OCI-LY7 (cell line): ENCODE results near the gene FAM240A. TPM values are rescaled to one million over a fixed set of nuclear protein-coding genes. Genes with fewer than 3 reads are reported as not detected.

ENCODE experiments used
- BruUV-seq: library from RNA; stranded (reverse); fragments of 400-500 nt; replicated peaks from 2 replicates; lab custom pipeline; 2021; lab: Mats Ljungman, UMichigan
- CTCF ChIA-PET: fragments of 300-600 bp; sonication (Branson Sonifier 250); formaldehyde crosslinking; loops from one replicate; lab custom pipeline; 2022; ENCODE audit warnings: antibody characterized with exemption; ENCODE audit not compliant: unreplicated experiment; lab: Charles Lee
- POLR2A ChIA-PET: fragments of 300-600 bp; sonication (Branson Sonifier 250); formaldehyde crosslinking; loops from one replicate; lab custom pipeline; 2022; ENCODE audit warnings: antibody characterized with exemption; lab: Charles Lee
- DNase-seq: peaks from one replicate; pipeline ENCODE4 v3.0.0-alpha.2; 2015; ENCODE audit warnings: low spot score
- H2AFZ ChIP-seq: fragments of 200-600 bp; sonication (generic), shearing (Covaris generic); 2 replicates; pipeline ENCODE4 v1.6.1; 2014; ENCODE audit warnings: mild to moderate bottlenecking, antibody characterized with exemption, low read length, moderate library complexity
- H3K27ac ChIP-seq: fragments of 200-600 bp; sonication (generic); 2 replicates; pipeline ENCODE4 v1.5.1; 2014; ENCODE audit warnings: mixed run types, low read depth, mild to moderate bottlenecking, moderate library complexity, low read length, inconsistent platforms; ENCODE audit not compliant: poor library complexity, severe bottlenecking
- H3K36me3 ChIP-seq: fragments of 200-600 bp; sonication (generic); 2 replicates; pipeline ENCODE4 v1.6.1; 2014; ENCODE audit warnings: mild to moderate bottlenecking, antibody characterized with exemption, low read length, moderate library complexity, mixed read lengths; ENCODE audit not compliant: insufficient read depth
- H3K4me1 ChIP-seq: fragments of 200-600 bp; sonication (generic); 2 replicates; pipeline ENCODE4 v1.5.1; 2014; ENCODE audit warnings: mild to moderate bottlenecking, low read length; ENCODE audit not compliant: insufficient read depth, poor library complexity, severe bottlenecking
- H3K4me2 ChIP-seq: fragments of 200-600 bp; sonication (generic); 2 replicates; pipeline ENCODE4 v1.6.1; 2014; ENCODE audit warnings: mild to moderate bottlenecking, low read length
- H3K4me3 ChIP-seq: fragments of 200-600 bp; sonication (generic); 2 replicates; pipeline ENCODE4 v1.5.1; 2014; ENCODE audit warnings: mild to moderate bottlenecking, low read depth, low read length; ENCODE audit not compliant: poor library complexity, severe bottlenecking
- H3K79me2 ChIP-seq: fragments of 200-600 bp; sonication (generic); 2 replicates; pipeline ENCODE4 v1.6.1; 2016; ENCODE audit warnings: low read depth, mild to moderate bottlenecking, low read length, moderate library complexity, mixed read lengths; ENCODE audit not compliant: insufficient read depth
- H3K9me2 ChIP-seq: fragments of 200-600 bp; sonication (generic); 2 replicates; pipeline ENCODE4 v1.6.1; 2016; ENCODE audit warnings: mild to moderate bottlenecking, low read length, mixed read lengths; ENCODE audit not compliant: insufficient read depth
- H3K9me3 ChIP-seq: fragments of 200-600 bp; sonication (generic); 2 replicates; pipeline ENCODE4 v1.6.1; 2014; ENCODE audit warnings: mild to moderate bottlenecking, mixed run types, low read length, mixed read lengths
- H4K20me1 ChIP-seq: fragments of 200-600 bp; sonication (generic); 2 replicates; pipeline ENCODE4 v1.6.1; 2014; ENCODE audit warnings: mild to moderate bottlenecking, antibody characterized with exemption, low read length, moderate library complexity, mixed read lengths; ENCODE audit not compliant: insufficient read depth
- EZH2phosphoT487 ChIP-seq: fragments of 200-600 bp; sonication (generic); IDR thresholded peaks from 2 replicates; pipeline ENCODE4 v1.6.1; 2018; ENCODE audit warnings: low read depth, borderline replicate concordance, mild to moderate bottlenecking, mixed run types, antibody characterized with exemption, low read length, moderate library complexity, mixed read lengths
- intact Hi-C: fragments of 100-400 bp; cut with micrococcal nuclease; formaldehyde crosslinking; loops from one replicate; pipeline ENCODE4 v1.10.0; 2022; ENCODE audit not compliant: unreplicated experiment
- total RNA-seq, 2 experiments: library from RNA; depleted of rRNA in 1 of 2; stranded (reverse); fragments of >200 nt in 1 of 2; shearing (Covaris generic) in 1 of 2; gene quantifications; 2 replicates each; pipeline ENCODE4 v1.2.3, GENCODE V29; 2014 to 2022
- TF ChIP-seq, protein P1 (sequence below): fragments of 200-600 bp; sonication (generic); conservative IDR thresholded peaks from 2 replicates; pipeline ENCODE4 v1.5.1; 2014; ENCODE audit warnings: mild to moderate bottlenecking, antibody characterized with exemption, low read length, moderate library complexity, mixed read lengths

The FAM240A gene
- total RNA-seq, 2 experiments from 2014 or later, result not detected

DNA sequence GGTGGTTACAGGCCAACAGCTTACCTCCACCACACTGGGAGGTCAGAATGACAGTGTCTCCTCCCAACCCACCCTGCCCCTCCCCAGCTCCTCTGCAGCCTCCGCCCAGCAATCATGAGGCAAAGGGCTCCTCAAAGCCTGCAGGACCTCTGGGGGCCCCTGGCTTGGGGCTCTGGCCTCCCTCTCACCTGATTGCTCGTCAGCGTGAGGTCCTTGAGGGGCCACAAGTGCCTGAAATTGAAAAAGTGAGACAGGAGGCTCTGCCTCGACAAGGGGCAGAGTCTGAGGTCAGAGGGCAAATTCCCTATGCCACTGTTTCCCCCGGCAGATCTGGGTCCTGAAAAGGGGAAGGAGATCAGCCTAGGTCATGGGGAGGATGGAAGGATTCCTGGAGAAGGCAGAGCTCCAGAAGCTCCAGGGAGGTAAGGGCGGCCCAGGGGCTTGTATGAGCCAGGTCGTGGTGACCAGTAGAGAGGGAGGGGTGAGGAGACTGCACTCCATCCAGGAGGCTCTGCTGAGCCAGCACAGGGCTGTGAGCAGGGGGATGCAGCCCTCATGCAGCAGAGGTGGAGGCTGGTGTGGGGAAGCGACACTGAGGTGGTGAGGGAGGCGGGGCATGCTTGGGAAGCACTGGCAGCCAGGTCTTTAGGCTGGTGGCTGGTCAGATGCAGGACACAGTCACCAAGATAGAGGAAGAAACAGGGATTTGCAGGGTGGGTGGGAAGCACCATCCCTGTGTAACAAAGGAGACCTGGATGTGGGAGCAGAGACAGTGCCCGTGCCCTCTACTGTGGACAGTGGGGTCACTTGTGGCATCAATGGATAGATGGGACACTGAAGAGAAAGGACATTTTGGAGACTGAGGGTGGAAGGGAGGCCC, 61.1 kb downstream of the FAM240A start:
- no peak for TF ChIP-seq EZH2phosphoT487
- TF ChIP-seq, protein P1, sequence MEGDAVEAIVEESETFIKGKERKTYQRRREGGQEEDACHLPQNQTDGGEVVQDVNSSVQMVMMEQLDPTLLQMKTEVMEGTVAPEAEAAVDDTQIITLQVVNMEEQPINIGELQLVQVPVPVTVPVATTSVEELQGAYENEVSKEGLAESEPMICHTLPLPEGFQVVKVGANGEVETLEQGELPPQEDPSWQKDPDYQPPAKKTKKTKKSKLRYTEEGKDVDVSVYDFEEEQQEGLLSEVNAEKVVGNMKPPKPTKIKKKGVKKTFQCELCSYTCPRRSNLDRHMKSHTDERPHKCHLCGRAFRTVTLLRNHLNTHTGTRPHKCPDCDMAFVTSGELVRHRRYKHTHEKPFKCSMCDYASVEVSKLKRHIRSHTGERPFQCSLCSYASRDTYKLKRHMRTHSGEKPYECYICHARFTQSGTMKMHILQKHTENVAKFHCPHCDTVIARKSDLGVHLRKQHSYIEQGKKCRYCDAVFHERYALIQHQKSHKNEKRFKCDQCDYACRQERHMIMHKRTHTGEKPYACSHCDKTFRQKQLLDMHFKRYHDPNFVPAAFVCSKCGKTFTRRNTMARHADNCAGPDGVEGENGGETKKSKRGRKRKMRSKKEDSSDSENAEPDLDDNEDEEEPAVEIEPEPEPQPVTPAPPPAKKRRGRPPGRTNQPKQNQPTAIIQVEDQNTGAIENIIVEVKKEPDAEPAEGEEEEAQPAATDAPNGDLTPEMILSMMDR, result no peak
- no TSS peak for BruUV-seq
- intact Hi-C loops, result no loop called here
- Histone ChIP-seq H3K9me3 (no peaks in the 10 kb centered on the region), H3K9me2 (no peaks in the 10 kb centered on the region), H2AFZ (no peak overlapping the region), H3K27ac (no peak overlapping the region), H4K20me1 (no peaks in the 10 kb centered on the region), H3K4me3 (no peak overlapping the region), H3K79me2 (no peaks in the 10 kb centered on the region), H3K4me1 (no peaks in the 10 kb centered on the region), H3K36me3 (no peaks in the 10 kb centered on the region), H3K4me2 (no peak overlapping the region)
- CTCF ChIA-PET, result no interaction called here
- DNase-seq, result no peak
- POLR2A ChIA-PET, result no interaction called here

DNA sequence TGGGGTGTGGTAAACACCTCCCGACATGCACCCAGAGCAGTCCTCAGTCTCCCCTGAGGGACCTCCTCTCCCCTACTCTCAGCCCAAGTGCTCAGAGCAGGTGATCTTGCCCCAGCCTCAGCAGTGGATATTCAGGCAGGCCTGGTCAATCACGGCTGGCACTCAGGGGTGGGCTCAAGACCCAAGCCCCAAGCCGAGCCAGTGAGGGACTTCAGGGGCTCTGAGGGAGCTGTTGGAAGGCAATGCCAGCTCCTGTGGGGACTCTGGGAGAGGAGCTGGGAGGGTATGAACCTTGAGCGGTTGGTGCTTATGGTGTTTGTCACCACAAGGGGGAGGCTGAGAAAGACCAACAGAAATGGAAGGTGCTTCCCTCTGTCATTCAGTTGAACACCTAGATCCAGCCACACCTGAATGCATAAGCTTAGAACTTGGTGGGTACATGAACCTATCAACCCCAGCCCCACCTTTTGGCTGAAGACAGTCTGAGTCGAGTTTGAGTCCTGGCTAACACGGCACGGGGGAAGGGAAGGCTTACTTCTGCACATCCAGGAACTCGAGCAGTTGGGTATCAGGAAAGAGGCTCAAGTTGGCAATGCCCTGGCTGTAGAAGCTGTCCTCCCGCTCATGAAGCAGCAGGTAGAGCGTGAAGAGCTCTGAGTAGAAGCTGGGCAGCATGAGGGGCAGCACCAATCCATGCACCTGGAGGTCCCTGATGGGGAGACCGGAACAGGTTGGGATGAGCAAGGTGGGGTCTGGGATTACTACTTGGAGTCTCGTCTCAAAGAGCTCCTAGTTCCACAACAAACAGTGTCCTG, 61.9 kb downstream of the FAM240A start:
- Histone ChIP-seq H3K9me2 (no peaks in the 10 kb centered on the region), H3K4me1 (no peaks in the 10 kb centered on the region), H3K4me2 (no peak overlapping the region), H4K20me1 (no peaks in the 10 kb centered on the region), H3K27ac (no peak overlapping the region), H3K36me3 (no peaks in the 10 kb centered on the region), H3K4me3 (no peak overlapping the region), H3K9me3 (no peaks in the 10 kb centered on the region), H2AFZ (no peak overlapping the region), H3K79me2 (no peaks in the 10 kb centered on the region)
- TF ChIP-seq, protein P1, result peak; percentile 60
- no peak for TF ChIP-seq EZH2phosphoT487
- POLR2A ChIA-PET, result interaction anchor here (0.6 kb wide), 2 partner anchors 533 to 1020 kb away, joined by 3 to 4 read pairs; no protein-coding TSS in a partner anchor
- intact Hi-C loops, result no loop called here
- no TSS peak for BruUV-seq
- CTCF ChIA-PET, result no interaction called here
- DNase-seq, result peak; percentile 24
